Kidney glomerular epithelial cell (primary cell): ENCODE results near the gene PUS1.
"Not testable (repeated sequence)": the region's sequence is repeated elsewhere in the genome, so short reads cannot be mapped to it uniquely, and the experiment has no call there.

Source experiments
- DNase-seq: peaks from one replicate; lab custom pipeline; 2025; lab: John Stamatoyannopoulos, UW

Gene PUS1

DNA sequence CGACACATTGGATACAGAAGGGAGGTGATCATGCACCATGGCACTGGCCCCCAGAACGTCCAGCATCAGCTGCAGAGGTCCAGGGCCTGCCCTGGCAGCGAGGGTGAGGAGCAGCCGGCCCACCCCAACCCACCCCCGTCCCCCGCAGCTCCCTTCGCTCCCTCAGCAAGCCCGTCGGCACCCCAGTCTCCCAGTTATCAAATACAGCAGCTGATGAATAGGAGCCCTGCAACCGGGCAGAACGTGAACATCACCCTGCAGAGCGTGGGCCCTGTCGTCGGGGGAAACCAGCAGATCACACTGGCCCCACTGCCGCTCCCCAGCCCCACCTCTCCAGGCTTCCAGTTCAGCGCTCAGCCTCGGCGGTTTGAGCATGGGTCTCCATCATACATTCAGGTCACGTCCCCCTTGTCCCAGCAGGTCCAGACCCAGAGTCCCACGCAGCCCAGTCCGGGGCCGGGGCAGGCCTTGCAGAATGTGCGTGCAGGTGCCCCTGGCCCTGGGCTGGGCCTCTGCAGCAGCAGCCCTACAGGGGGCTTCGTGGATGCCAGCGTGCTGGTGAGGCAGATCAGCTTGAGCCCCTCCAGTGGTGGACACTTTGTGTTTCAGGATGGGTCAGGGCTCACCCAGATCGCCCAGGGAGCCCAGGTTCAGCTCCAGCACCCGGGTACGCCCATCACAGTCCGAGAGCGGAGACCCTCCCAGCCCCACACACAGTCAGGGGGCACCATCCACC is 31.7 kb downstream of the PUS1 start:
- not testable (repeated sequence) for DNase-seq

DNA sequence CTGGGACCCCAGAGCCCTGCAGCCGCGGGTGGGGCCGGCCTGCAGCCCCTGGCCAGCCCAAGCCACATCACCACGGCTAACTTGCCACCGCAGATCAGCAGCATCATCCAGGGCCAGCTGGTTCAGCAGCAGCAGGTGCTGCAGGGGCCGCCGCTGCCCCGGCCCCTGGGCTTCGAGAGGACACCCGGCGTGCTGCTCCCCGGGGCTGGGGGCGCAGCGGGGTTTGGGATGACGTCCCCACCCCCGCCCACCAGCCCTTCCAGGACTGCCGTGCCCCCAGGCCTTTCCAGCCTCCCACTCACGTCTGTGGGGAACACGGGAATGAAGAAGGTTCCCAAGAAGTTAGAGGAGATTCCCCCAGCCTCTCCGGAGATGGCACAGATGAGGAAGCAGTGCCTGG is 32.3 kb downstream of the PUS1 start:
- DNase-seq: not testable (repeated sequence)

DNA sequence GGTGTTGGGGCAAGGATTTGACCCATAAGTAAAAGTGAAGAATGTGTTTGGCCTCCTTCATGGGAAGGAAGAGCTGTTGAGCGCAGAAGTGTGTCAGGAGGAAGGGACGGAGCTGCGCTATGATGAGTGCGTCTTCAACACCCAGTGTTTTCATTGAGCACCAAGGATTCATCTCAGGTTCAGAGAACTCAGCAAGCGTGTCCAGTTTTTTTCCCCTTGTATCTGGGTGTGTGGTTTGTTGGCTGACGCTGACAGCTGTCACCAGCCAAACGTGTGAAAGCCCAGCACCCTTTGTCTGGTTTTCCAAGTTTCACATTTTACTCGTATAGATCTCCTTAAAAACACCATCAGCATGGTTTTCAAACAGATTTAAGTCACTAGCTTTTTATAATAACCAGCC is 33.0 kb downstream of the PUS1 start:
- no peak for DNase-seq

DNA sequence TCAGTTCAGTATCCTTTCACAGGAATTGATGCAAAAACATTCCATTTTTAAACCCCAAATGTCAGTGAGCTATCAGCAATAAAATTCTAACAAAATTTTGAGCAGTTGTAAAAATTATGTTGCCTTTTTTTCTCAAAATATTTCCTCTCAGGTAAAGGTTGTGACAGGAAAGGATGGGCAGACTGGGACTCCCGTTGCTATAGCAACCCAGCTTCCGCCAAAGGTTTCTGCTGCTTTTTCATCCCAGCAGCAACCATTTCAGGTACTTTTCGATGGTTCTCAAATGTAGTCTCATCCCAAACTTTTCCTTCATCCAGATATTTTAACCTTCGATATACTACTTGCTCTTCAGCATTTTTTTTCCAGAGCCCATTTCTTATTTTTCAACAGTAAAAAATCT is 34.3 kb downstream of the PUS1 start:
- DNase-seq: no peak

DNA sequence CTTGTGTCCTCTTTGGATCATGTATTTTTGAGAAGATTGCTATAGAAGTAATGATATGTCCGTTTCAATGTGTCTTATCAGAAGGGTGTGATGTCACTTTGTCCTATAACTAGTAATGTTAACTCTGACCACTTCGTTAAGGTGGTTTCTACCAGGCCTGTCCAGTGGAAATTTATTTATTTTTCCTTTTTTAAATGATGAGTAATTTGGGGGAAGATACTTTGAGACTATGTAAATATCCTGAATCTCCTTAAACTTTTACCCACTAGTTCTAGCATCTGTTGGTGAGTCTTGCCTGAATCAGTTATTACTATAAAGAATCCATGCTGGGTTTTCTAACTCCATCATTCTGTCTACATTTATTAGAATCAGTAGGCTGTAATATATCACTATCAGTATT is 36.0 kb downstream of the PUS1 start:
- DNase-seq: no peak

DNA sequence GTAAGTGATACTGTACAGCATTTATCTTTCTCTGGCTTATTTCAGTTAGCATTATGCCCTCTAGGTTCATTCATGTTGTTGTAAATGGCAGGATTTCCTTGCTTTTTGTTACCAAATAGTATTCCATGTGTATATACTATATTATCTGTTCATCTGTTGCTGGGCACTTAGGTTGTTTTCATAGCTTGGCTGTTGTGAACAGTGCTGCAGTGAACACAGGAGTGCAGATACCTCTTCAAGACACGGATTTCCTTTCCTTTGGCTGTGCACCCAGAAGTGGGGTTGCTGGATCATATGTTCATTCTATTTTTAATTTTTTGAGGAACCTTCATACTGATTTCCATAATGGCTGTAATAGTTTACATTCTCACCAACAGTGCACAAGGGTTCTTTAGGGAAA is 42.1 kb downstream of the PUS1 start:
- no peak for DNase-seq

DNA sequence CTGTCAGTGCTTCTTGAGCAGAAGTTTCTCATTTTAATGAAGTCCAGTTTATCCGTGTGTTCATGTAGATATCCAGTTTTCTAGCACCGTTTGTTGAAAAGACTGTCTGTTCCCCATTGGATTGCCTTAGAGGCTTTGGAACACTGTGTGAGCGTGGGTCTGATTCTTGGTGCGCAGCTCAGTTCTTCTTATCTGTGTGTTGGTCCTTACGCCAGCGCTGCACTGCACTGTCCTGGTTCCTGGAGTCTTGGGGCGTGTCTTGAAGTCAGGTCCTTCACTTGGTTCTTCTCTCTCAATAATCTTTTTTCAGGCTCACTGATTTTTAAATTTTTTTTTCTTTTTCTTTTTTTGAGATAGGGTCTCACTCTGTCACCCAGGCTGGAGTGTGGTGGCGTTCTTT is 46.2 kb downstream of the PUS1 start:
- no peak for DNase-seq

DNA sequence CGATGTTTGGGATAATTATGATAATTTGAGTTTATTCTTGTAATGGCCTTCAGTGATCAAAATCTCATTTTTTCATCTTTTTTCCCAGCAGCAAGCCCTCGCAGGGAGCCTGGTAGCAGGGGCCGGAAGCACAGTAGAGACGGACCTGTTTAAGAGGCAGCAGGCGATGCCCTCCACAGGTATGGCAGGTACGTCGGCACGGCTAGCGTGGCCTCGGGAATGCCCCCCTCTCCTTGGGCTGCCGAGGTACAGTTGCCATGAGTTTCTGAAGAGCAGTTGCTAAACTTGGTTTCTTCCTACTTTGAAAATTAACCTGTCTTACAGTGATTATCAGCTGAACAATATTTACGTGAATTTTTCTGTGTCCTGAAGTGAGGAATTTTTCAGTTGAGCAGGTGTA is 50.5 kb downstream of the PUS1 start:
- no peak for DNase-seq

DNA sequence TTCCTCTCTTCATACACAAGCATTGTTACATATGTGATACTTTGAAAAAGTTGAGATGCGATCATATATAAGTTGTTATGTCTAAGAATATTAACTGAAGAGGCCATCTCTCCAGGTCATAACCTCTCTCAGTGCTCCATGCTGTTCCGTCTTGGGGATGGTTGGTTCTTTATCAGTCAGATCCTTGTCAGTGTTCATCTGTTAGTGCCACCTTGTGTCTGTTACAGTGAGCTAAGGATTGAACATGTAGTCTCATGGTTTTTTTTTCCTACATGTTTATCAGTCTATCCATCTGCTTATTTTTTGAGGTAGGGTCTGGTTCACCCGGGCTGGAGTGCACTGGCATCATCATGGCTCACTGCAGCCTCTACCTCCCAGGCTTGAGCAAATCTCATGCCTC is 51.2 kb downstream of the PUS1 start:
- DNase-seq: no peak

DNA sequence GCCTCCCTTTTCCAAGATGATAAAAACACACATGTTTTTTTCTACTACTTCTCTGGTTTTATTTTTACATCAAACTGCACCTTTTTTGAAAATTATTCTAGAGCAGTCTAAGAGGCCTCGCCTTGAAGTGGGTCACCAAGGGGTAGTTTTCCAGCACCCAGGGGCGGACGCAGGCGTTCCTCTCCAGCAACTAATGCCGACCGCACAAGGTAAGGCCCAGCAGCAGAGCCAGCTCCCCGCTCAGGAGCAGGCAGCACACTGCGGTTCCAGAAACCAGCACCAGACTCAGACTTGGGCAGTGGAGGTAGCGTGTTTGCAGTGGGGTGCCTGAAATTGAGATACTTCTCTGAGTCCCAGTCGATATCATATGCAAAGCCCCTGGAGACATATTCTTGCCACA is 52.3 kb downstream of the PUS1 start:
- no peak for DNase-seq

DNA sequence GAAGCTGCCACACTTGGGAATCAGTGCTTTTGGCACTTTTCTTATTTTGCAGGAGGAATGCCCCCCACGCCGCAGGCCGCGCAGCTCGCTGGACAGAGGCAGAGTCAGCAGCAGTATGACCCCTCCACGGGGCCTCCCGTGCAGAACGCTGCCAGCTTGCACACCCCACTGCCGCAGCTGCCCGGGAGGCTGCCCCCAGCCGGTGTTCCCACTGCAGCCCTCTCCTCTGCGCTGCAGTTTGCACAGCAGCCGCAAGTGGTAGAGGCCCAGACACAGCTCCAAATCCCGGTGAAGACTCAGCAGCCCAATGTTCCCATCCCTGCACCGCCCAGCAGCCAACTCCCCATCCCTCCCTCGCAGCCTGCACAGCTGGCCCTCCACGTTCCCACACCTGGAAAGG is 53.0 kb downstream of the PUS1 start:
- no peak for DNase-seq

DNA sequence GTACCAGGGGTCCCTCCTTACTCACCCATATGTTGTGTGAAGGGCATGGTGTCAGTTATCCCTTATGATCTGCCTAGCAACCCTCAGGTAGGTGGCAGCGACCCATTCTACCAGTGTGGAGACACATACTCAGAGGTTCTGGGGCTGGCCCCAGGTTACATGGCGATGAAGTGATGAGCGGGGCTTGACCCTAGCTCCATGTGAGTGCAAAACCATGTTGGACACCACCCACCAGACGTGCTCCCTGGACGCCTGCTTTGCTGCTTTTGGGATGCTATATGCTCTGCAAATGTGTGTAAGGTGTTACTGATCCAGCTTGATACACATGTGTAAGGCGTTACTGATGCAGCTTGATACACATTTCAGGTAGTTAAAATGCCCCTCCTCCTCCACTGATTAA is 54.0 kb downstream of the PUS1 start:
- no peak for DNase-seq

DNA sequence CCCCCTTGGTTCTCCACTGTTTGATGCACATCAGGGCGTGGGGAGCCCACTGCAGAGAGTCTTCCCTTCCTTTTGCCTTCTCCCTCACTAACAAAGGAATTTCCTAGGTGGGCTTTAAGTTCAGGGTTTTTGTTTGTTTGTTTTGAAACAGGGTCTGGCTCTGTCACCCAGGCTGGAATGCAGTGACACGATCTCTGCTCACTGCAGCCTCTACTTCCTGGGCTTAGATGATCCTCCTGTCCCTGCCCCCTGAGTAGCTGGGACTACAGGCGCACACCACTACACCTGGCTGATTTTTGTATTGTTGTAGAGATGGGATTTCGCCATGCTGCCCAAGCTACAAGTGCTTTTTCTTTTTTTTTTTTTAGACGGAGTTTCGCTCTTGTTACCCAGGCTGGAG is 54.5 kb downstream of the PUS1 start:
- no peak for DNase-seq

DNA sequence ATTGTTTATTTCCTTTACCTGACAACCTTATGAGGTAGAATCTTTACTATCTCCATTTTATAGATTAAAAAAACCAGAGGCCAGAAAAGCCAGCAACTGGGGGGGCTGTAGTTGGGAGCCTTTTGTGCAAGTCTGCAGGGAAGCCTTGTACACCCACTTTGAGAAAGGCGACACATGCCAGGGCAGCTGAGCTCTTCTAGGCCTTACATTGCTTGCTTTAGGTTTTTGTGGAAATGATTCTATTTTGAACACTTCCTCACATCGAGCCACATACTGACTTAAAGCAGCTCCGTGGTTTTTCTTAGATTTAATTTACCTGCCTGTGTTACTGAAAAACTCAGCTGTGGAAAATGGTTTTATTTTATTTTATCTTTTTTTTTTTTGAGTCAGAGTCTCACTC is 55.3 kb downstream of the PUS1 start:
- no peak for DNase-seq

DNA sequence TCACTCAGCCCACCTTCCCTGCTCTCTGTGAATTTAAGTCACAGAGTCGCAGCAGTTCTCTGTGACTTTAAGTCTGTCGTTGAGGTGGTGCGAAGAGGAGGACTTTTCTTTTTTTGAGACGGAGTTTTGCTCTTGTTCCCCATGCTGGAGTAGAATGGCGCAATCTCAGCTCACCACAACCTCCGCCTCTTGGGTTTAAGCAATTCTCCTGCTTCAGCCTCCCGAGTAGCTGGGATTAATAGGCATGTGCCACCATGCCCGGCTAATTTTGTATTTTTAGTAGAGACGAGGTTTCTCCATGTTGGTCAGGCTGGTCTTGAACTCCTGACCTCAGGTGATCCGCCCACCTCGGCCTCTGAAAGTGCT is 56.4 kb downstream of the PUS1 start:
- DNase-seq: not testable (repeated sequence)

DNA sequence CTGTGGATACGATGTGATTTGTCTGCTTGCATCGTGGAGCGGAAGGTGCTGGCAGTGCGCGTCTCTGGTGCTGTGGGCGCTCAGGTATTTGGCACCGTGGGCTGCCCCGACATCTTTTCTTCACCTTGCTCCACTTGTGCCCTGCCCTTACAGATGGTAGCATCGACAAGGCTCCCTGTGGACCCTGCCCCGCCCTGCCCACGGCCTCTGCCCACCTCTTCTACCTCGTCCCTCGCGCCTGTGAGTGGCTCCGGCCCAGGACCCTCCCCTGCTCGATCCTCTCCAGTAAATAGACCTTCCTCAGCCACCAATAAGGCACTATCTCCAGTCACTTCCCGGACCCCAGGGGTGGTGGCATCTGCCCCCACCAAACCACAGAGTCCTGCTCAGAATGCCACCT is 57.3 kb downstream of the PUS1 start:
- DNase-seq: no peak

DNA sequence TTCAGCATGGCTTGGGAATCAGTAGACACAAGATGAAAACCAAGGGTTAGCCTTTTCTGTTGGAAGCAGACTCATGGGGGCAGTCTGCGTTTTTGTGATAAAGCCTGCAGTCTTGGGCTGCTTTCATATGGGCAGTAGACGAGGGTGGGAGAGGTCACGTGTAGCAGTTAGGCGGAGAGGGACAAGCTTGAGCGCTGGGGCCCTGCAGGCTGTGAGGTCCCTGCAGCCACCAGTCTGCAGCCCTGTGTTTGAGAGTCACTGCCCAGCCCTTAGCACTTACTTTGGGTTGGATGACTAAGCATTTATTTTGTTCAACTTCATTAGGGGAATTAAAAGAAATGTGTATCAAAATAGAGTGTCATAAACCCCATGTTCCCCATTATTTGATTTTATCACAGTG is 57.8 kb downstream of the PUS1 start:
- no peak for DNase-seq

DNA sequence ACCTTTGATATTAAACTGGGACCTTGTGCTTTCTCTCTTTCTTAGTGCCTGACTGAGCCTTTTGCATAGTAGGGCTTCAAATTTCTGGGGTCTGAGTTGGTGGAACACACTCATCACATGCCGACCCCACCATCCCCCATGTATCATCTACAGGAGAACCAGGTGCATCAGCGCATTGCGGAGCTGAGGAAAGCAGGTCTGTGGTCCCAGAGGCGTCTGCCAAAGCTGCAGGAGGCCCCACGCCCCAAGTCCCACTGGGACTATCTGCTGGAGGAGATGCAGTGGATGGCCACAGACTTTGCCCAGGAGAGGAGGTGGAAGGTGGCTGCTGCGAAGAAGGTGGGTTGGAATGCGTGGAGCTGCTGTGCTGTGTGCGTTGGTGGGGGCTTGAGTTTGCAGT is 58.5 kb downstream of the PUS1 start:
- no peak for DNase-seq

DNA sequence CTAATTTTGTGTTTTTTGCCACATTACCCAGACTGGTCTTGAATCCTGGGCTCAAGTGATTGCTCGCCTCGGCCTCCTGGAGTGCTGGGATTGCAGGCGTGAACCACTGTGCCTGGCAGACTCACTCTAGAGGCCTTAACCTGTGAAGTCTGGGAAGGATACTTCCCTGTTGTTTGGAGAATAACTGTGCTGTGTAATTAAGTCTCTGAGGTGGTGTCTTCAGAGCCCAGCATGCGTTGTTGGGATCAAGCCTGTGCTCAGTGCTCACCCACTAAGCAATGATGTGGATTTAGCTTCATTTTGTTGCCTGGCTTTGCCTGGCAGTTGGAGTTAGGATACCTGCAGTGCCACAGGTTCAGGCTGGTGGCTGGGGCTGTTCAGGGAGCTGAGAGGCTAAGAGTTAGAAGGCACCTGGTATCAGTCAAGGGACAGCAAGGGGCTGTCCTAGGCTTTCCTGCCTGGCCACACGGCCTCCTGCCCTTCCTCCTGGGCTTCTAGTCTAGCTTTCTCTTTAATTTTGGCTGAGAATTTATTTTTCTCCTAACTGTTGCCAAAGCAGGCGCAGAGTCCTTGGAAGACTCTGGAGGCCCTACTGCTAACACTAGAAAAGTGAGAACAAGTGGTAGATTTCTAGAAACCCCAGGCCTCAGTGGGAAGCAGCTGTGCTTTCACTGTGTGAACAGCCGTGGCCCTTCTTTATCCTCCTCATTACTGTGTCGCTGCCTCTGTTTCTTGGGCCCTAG is 59.1 kb downstream of the PUS1 start:
- DNase-seq: no peak

DNA sequence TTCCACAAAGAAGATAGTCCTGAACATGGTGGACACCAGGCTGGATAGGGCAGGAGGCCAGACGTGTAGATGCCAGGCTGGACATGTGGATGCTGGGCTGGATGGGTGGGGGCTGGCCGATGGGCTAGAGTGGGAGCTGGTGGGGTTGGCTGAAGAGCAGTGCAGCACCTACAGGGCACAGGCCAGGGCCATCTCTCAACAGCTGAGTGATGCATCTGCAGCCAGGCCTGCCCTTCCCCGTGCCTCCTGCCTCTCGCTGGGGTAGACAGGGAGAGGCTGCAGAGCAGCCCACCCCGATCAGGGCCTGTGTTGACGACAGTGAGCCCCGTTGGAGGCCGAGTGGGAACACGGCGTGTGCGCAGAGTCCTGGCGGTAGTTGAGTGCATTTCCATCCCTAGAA is 59.9 kb downstream of the PUS1 start:
- no peak for DNase-seq

DNA sequence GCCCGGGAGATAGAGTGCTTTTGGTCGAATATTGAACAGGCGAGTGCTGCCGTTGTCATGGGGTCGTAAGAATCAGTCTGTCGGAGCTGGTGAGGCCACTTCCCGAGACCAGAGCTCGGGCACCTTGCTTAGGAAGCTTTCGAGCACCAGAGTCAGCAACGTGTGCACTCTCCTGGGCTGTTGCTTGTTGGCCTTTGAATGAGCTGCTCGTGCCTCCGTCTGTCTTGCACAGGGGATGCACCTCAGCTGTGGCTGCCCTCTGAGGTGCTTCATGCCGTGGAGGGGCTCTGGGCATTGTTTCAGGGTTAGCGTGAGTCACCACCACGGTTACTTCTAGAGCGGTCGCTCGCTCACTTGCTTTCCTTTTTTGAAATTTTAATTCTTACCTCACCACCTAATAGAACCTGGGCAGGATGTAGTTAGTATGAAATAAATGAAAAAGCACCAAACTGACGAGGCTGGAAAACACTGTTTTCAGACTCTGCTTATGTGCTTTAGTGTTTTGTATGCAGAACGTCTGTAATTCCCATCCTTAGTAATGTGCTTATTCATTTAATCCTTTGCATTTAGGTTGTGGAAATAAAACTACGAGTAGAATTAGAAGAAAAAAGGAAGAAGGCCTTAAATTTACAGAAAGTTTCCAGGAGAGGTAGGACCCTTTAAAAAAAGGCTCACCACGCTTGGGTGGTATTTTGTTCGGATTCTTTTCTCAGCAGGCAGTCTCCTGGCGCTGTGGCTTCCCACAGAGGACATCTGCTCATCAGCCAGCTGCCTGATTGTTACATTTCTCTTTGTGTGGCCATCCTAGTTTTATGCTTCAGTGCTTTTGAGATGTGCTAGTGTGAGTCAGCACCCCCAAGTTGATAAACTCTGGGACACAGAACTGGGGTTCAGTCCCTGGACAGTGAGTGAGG is 61.2 kb downstream of the PUS1 start:
- DNase-seq: peak; percentile 14

DNA sequence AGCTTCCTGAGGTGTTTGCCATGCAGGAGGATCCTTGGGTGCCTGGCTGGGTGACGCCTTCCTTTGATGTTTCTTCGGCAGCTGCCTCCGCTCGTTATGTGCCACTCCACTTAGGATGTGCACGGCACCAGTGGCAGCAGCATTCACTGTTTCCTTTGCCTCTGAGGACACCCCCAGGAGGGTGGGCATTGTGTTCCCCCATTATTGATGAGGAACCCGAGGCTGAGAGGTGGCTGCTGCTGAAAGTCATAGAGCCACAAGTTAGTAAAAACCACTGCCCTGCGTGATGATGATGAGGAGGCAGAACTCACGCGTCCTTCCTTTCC is 61.9 kb downstream of the PUS1 start:
- no peak for DNase-seq

DNA sequence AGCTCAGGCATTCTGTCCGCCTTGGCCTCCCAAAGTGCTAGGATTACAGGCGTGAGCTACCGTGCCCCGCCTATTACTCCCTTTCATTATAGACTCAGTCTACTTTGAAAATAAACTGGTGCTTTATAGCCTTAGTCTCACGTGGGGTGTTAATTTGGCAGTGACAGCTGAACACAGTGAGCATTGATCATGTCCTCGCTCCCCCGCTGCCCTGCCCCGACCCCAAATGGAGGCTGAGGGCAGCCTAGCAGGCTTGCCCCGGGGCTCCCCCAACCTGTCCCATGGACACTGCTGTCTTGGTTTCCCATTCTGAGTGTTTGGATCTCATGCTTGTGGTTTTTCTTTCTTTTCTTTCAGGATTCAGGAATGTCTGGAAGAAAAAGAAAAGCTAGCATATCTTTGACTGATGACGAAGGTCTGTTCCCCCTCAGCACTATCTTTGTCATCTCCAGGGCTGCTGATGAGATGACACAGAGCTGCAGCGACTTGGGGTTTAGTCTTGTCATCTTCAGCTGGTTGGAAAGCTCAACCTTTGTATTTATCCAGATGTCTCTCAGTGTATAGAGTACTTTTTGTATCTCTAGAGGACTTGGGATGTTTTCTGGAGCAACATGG is 62.8 kb downstream of the PUS1 start:
- DNase-seq: no peak
